ENCODE measurements around the gene SLC37A3. TPM values are rescaled to one million over a fixed set of nuclear protein-coding genes. Genes with fewer than 3 reads are reported as not detected.

Gene SLC37A3
- total and polyA plus RNA-seq, 2 of the 13 experiments (the other 11 are each of a cell fraction or from before 2014, with no cell fraction given), result 21.3 to 27.9 TPM

GRCh38 chr7:140310337-140311002, 87.9 kb downstream of the SLC37A3 start (continued):
- TF ChIP-seq, protein P1, sequence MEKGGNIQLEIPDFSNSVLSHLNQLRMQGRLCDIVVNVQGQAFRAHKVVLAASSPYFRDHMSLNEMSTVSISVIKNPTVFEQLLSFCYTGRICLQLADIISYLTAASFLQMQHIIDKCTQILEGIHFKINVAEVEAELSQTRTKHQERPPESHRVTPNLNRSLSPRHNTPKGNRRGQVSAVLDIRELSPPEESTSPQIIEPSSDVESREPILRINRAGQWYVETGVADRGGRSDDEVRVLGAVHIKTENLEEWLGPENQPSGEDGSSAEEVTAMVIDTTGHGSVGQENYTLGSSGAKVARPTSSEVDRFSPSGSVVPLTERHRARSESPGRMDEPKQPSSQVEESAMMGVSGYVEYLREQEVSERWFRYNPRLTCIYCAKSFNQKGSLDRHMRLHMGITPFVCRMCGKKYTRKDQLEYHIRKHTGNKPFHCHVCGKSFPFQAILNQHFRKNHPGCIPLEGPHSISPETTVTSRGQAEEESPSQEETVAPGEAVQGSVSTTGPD (CRISPR knock-in tag; IDR thresholded peaks at IDR 0.05), result no peak
- TF ChIP-seq, protein P2, sequence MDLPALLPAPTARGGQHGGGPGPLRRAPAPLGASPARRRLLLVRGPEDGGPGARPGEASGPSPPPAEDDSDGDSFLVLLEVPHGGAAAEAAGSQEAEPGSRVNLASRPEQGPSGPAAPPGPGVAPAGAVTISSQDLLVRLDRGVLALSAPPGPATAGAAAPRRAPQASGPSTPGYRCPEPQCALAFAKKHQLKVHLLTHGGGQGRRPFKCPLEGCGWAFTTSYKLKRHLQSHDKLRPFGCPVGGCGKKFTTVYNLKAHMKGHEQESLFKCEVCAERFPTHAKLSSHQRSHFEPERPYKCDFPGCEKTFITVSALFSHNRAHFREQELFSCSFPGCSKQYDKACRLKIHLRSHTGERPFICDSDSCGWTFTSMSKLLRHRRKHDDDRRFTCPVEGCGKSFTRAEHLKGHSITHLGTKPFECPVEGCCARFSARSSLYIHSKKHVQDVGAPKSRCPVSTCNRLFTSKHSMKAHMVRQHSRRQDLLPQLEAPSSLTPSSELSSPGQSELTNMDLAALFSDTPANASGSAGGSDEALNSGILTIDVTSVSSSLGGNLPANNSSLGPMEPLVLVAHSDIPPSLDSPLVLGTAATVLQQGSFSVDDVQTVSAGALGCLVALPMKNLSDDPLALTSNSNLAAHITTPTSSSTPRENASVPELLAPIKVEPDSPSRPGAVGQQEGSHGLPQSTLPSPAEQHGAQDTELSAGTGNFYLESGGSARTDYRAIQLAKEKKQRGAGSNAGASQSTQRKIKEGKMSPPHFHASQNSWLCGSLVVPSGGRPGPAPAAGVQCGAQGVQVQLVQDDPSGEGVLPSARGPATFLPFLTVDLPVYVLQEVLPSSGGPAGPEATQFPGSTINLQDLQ (CRISPR knock-in tag; IDR thresholded peaks at IDR 0.05), result no peak
- TF ChIP-seq ATF1 (CRISPR knock-in tag; IDR thresholded peaks at IDR 0.05) (no peak), KDM5B (CRISPR knock-in tag; IDR thresholded peaks at IDR 0.05; ENCODE audit: borderline replicate concordance) (no peak), ZBTB25 (CRISPR knock-in tag; IDR thresholded peaks at IDR 0.05) (no peak), SOX13 (IDR thresholded peaks at IDR 0.05) (no peak), SOX13 (CRISPR knock-in tag; conservative IDR thresholded peaks at IDR 0.05 in 1 of 2, IDR thresholded peaks at IDR 0.05 in 1 of 2) (peak in 1 of 2 experiments; percentile 82; a peak in 2 of 4 replicates), CHD2 (IDR thresholded peaks at IDR 0.05; ENCODE audit: low read depth, low read length) (no peak), ETV5 (CRISPR knock-in tag; IDR thresholded peaks at IDR 0.05; ENCODE audit: borderline replicate concordance) (peak; percentile 12; the same call in 1 of the 2 replicates), ZNF543 (CRISPR knock-in tag; IDR thresholded peaks at IDR 0.05) (no peak), NR2F2 (IDR thresholded peaks at IDR 0.05; ENCODE audit: borderline replicate concordance, low read depth) (peak; percentile 47; the same call in 1 of the 2 replicates), ZUFSP (CRISPR knock-in tag; IDR thresholded peaks at IDR 0.05; ENCODE audit: borderline replicate concordance) (no peak), ZFP36L2 (CRISPR knock-in tag; IDR thresholded peaks at IDR 0.05) (no peak), GABPA (IDR thresholded peaks at IDR 0.05; ENCODE audit: low read depth, low read length) (no peak), GABPA (CRISPR knock-in tag; IDR thresholded peaks at IDR 0.05; ENCODE audit: low read depth) (no peak), ZNF740 (CRISPR knock-in tag; IDR thresholded peaks at IDR 0.05) (no peak)
- TF ChIP-seq, protein P3, sequence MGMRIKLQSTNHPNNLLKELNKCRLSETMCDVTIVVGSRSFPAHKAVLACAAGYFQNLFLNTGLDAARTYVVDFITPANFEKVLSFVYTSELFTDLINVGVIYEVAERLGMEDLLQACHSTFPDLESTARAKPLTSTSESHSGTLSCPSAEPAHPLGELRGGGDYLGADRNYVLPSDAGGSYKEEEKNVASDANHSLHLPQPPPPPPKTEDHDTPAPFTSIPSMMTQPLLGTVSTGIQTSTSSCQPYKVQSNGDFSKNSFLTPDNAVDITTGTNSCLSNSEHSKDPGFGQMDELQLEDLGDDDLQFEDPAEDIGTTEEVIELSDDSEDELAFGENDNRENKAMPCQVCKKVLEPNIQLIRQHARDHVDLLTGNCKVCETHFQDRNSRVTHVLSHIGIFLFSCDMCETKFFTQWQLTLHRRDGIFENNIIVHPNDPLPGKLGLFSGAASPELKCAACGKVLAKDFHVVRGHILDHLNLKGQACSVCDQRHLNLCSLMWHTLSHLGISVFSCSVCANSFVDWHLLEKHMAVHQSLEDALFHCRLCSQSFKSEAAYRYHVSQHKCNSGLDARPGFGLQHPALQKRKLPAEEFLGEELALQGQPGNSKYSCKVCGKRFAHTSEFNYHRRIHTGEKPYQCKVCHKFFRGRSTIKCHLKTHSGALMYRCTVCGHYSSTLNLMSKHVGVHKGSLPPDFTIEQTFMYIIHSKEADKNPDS (CRISPR knock-in tag; IDR thresholded peaks at IDR 0.05), result no peak
- TF ChIP-seq, protein P4, sequence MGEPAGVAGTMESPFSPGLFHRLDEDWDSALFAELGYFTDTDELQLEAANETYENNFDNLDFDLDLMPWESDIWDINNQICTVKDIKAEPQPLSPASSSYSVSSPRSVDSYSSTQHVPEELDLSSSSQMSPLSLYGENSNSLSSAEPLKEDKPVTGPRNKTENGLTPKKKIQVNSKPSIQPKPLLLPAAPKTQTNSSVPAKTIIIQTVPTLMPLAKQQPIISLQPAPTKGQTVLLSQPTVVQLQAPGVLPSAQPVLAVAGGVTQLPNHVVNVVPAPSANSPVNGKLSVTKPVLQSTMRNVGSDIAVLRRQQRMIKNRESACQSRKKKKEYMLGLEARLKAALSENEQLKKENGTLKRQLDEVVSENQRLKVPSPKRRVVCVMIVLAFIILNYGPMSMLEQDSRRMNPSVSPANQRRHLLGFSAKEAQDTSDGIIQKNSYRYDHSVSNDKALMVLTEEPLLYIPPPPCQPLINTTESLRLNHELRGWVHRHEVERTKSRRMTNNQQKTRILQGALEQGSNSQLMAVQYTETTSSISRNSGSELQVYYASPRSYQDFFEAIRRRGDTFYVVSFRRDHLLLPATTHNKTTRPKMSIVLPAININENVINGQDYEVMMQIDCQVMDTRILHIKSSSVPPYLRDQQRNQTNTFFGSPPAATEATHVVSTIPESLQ (CRISPR knock-in tag; conservative IDR thresholded peaks at IDR 0.05), result no peak

Data from HepG2 (cell line).